Measurements from ENCODE around the gene PASK. TPM values are rescaled to one million over a fixed set of nuclear protein-coding genes. Genes with fewer than 3 reads are reported as not detected.

PASK gene
- total and polyA plus RNA-seq, 7 donors = 1.4 to 16.4 (median 4.4) TPM

- no peaks in the 10 kb centered on the region for H3K27me3 ChIP-seq
- H3K9me3 ChIP-seq = no peaks in the 10 kb centered on the region
- WGBS, 2 donors = 97% methylated on average over 5 of the region's 5 CpGs
- peaks cover 0 to 18% (median 16%) of the 10 kb centered on the region in 4 donors for H3K4me1 ChIP-seq
- no peak overlapping the region for H3K4me3 ChIP-seq
- H3K27ac ChIP-seq = no peak overlapping the region
- DNase-seq = no peak
- H3K36me3 ChIP-seq = peaks cover 12 to 57% (median 24%) of the 10 kb centered on the region in 4 donors
- TF ChIP-seq CTCF (IDR thresholded peaks at IDR 0.05) (no peak), POLR2AphosphoS5 (IDR thresholded peaks at IDR 0.05) (no peak), EP300 (IDR thresholded peaks at IDR 0.05) (no peak), POLR2A (IDR thresholded peaks at IDR 0.05) (no peak)
- intact Hi-C loops (cut with DNase I) = no loop called here
Observed at GRCh38 chr2:241159116-241159515, 9.8 kb upstream of the PASK start.

- DNase-seq = no peak
- Histone ChIP-seq H3K27me3 (no peaks in the 10 kb centered on the region), H3K9me3 (no peaks in the 10 kb centered on the region), H3K27ac (no peak overlapping the region), H3K4me3 (no peak overlapping the region), H3K4me1 (peaks cover 0 to 18% (median 16%) of the 10 kb centered on the region in 4 donors), H3K36me3 (peaks cover 12 to 51% (median 21%) of the 10 kb centered on the region in 4 donors)
- no peak for TF ChIP-seq POLR2AphosphoS5 (IDR thresholded peaks at IDR 0.05)
- no peak for TF ChIP-seq POLR2A (IDR thresholded peaks at IDR 0.05)
- no peak for TF ChIP-seq EP300 (IDR thresholded peaks at IDR 0.05)
- no peak for TF ChIP-seq CTCF (IDR thresholded peaks at IDR 0.05)
- intact Hi-C loops (cut with DNase I) = no loop called here
- WGBS, 2 donors = 90 to 91% methylated on average over 8 of the region's 8 CpGs
Observed at GRCh38 chr2:241158546-241158900, 9.3 kb upstream of the PASK start.

- 94 to 96% methylated on average over 9 of the region's 9 CpGs for WGBS, 2 donors
- intact Hi-C loops (cut with DNase I) = no loop called here
- no peaks in the 10 kb centered on the region for H3K27me3 ChIP-seq
- no peak overlapping the region for H3K27ac ChIP-seq
- peaks cover 0 to 18% (median 16%) of the 10 kb centered on the region in 4 donors for H3K4me1 ChIP-seq
- no peak for TF ChIP-seq CTCF (IDR thresholded peaks at IDR 0.05)
- TF ChIP-seq POLR2A (IDR thresholded peaks at IDR 0.05) = no peak
- no peak for TF ChIP-seq EP300 (IDR thresholded peaks at IDR 0.05)
- no peak for TF ChIP-seq POLR2AphosphoS5 (IDR thresholded peaks at IDR 0.05)
- H3K4me3 ChIP-seq = no peak overlapping the region
- H3K36me3 ChIP-seq = peaks cover 12 to 46% (median 21%) of the 10 kb centered on the region in 4 donors
- no peak for DNase-seq
- no peaks in the 10 kb centered on the region for H3K9me3 ChIP-seq
Observed at GRCh38 chr2:241157841-241158545, 8.7 kb upstream of the PASK start.

- intact Hi-C loops (cut with DNase I) = no loop called here
- TF ChIP-seq EP300 (IDR thresholded peaks at IDR 0.05) (no peak), POLR2A (IDR thresholded peaks at IDR 0.05) (no peak), POLR2AphosphoS5 (IDR thresholded peaks at IDR 0.05) (no peak), CTCF (IDR thresholded peaks at IDR 0.05) (no peak)
- WGBS, 2 donors = 51 to 68% methylated on average over 5 of the region's 5 CpGs
Observed at GRCh38 chr2:241156971-241157441, 7.7 kb upstream of the PASK start.

More at GRCh38 chr2:241156971-241157441, 7.7 kb upstream of the PASK start:
- Histone ChIP-seq H3K27ac (no peak overlapping the region), H3K27me3 (no peaks in the 10 kb centered on the region), H3K36me3 (peaks cover 12 to 45% (median 21%) of the 10 kb centered on the region in 4 donors), H3K4me3 (no peak overlapping the region), H3K4me1 (peaks cover 0 to 11% (median 8%) of the 10 kb centered on the region in 4 donors), H3K9me3 (no peaks in the 10 kb centered on the region)
- no peak for DNase-seq

Measured in sigmoid colon (tissue), 7 donors.